Right renal pelvis (tissue), 4 donors: ENCODE data around the gene ANKRD40. TPM values are rescaled to one million over a fixed set of nuclear protein-coding genes. Genes with fewer than 3 reads are reported as not detected.
A peak's percentile ranks its signal among the peaks of the same experiment; 100 is the strongest.

Experiments
- DNase-seq, 4 donors: peaks; one replicate each; pipeline ENCODE4 v3.0.0-alpha.2; 2013; ENCODE audit warnings: low read depth in 4 of 4, low spot score in 3 of 4, missing footprints in 1 of 4
- polyA plus RNA-seq, 4 donors: library from polyadenylated mRNA; unstranded; fragments of 120-200 nt; gene quantifications; one replicate each; pipeline ENCODE4 v1.2.1, GENCODE V29; 2013; ENCODE audit not compliant: insufficient read length in 4 of 4

Gene ANKRD40
- polyA plus RNA-seq, 4 donors: 41.0 to 51.6 (median 49.3) TPM

DNA sequence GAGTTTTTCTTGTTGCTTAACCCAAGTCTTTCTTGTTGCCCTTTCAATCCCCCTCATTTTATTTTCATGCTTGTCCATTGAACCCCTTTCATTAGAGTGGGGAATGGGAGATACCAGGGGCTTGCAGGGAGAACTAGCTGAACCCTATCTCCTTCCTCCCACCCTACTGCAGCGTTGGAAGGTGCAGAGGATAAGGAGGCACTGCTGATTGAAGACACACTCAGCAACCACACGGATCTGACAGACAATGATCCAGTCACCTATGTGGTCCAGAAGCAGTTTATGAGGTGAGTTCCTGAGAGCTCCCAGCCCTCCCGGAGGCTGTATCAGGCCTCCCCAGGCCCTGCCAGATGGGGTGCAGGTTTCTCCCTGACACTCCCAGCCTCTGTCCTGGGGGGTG lies 32.5 kb downstream of the ANKRD40 start:
- no peak for DNase-seq

DNA sequence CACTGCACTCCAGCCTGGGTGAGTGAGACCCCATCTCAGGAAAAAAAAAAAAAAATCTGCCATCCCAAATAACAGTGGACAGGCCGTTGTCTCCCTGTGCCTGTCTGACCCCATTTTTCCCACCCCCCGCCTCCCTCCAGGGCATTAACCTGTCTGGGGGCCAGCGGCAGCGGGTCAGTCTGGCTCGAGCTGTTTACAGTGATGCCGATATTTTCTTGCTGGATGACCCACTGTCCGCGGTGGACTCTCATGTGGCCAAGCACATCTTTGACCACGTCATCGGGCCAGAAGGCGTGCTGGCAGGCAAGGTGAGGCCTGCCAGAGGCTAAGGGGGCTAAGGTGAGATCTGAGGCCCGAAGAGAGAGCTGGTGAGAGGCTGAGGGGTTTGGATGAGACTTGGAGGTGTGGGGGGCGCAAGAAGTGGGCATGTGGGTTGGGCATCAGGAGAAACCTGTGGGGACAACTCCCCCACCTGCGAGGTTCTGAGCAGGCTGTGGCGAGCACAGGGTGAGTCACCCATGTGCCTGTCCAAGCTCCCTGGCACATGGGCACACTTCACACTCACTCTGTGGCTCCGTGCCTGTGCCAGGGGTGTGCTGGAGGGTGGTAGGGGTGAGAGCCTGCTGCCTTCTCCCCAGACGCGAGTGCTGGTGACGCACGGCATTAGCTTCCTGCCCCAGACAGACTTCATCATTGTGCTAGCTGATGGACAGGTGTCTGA lies 34.7 kb downstream of the ANKRD40 start:
- DNase-seq: no peak

DNA sequence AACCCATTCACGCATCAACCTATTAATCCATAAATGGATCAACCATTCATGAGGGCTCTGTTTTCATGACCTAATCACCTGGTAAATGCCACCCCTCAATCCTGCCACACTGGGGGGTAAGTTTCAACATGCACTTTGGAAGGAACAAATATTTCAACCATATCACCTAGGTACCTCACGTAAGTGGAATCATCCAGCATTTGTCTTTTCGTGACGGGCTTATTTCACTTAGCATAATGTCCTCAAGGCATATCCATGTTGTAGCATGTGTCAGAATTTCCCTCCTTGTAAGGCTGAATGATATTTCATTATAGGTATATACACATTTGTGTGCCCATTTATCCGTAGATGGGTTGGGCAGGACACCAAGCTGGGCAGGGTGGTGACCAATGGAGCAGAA lies 35.6 kb downstream of the ANKRD40 start:
- no peak for DNase-seq

DNA sequence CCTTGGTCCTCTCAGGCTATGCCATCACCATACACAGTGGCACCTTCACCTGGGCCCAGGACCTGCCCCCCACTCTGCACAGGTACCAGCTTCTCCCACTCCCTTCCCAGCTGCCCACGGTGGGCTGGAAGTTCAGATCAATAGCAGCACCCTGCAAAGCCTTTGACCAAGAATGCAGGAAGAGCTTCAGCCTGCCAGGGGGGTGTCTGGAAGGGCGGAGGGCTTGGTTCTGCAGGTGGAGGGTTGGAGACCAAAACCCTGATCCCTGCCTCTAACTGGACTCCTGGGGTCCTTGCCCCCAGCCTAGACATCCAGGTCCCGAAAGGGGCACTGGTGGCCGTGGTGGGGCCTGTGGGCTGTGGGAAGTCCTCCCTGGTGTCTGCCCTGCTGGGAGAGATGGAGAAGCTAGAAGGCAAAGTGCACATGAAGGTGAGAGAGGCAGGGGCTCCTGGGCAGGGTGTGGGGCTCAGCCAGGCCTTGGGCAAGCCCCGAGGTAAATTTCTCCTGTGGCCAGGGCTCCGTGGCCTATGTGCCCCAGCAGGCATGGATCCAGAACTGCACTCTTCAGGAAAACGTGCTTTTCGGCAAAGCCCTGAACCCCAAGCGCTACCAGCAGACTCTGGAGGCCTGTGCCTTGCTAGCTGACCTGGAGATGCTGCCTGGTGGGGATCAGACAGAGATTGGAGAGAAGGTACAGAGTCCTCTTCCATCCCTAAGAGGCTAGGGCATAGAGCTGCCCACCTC lies 38.7 kb downstream of the ANKRD40 start:
- no peak for DNase-seq

DNA sequence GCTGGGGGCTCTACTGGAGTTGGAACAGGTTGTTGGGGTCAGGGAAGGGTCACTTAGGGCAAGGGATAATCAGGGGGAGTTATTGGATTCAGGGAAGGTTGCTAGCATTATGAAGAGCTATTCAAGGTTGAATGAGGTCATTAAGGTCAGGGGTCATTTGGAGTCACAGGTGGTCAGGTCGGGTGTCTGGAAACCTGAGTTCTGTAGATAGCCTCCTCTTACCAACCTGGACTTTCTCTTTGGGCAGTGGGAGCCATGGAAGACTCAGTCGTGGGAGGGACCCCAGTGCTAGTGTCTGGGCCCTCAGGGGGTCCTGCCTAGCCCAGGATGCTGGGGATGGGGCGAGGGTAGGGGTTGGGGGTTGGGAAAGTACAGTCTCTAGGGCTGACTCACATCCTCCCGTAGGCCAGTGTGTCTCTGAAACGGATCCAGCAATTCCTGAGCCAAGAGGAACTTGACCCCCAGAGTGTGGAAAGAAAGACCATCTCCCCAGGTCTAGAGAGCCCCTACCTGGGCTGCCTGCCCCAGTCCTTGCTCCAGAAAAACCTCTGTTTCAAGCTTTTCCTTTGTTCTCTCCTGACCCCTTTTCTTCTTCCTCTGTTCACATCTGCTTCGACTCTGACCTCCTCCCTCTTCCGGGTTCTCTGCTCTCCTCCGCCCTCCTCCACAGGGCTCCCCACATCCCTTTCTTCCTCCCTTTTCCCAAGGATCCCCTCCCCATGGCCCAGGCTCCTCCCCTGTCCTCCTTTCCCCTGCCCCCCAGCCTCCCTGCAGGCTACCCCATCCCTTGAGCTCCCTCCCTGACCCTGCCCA lies 39.5 kb downstream of the ANKRD40 start:
- no peak for DNase-seq

DNA sequence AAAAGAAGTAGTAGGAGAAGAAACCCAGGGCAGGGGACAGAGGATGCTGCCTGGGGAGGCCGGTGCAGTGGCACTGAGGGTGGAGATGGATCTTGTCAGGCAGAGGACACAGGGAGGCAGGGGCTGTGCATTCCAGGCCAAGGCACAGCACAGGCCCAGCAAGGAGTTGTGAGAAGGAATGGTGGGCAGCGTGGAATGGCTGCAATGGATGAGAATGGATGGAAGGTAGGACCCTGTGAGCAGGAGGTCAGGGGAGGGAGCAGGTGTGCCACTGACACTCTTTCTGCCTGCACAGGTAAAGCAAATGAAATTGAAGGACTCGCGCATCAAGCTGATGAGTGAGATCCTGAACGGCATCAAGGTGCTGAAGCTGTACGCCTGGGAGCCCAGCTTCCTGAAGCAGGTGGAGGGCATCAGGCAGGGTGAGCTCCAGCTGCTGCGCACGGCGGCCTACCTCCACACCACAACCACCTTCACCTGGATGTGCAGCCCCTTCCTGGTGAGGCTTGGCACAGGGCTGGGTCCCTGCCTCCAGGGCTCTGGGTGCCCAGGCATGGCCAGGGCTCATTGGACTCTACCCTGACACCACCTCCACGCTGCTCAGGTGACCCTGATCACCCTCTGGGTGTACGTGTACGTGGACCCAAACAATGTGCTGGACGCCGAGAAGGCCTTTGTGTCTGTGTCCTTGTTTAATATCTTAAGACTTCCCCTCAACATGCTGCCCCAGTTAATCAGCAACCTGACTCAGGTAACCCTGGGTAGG lies 40.3 kb downstream of the ANKRD40 start:
- DNase-seq: no peak

DNA sequence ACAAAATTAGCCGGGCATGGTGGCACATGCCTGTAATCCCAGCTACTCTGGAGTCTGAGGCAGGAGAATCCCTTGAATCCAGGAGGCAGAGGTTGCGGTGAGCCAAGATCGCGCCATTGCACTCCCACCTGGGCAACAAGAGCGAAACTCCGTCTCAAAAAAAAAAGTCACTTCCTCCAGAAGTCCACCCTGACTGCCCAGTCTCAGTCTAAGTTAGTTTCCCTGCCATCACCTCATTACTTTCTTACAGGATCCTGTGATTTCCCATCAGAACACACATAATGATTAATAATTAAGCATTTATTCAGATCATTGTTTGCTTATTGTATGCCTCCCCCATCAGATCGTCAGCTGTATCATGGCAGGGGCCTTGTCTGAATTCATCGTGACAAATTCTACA lies 41.4 kb downstream of the ANKRD40 start:
- no peak for DNase-seq

DNA sequence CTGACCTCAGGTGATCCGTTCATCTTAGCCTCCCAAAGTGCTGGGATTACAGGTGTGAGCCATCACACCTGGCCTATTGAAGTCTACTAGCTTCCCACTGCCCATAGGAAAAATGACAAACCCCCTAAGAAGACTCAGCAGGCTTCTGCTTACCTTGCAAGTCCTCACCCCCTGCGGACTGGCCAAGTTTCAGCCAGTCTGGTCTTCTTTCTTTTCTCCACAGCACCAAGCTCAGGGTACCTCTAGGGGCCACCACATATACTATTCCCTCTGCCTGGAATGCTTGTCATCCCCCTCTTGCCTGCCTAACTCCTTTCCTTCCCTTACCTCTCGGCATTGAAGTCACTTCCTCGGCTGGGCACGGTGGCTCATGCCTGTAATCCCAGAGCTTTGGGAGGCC lies 41.9 kb downstream of the ANKRD40 start:
- no peak for DNase-seq

DNA sequence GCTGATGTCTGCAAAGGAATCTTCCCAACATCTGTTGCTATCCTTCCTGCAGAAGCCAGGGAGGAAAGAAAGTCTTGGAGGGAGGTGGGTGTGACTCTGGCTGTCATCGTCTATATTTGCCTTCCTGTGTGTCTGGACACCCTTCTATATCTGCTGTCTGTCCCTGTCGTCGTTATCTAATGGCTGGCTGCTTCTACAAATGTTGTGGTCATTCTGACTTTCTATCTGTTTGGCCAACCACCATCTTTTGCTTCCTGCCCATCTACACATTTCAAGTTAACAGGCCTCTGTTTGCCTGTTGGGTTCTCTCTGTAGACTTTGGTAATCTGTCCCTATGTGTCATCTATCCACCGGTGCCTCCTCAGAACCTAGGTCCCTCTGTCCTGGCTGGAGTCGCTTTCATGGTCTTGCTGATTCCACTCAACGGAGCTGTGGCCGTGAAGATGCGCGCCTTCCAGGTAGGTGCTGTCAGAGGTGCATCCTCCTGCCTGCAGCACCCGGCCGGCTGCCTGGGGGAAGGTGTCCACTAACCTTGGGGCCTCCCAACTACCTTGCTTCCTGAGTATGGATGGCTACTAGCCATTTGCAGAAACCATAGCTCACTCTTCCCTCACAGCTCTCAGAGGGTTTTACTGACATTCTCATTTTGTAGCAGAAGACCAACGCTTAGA lies 42.8 kb downstream of the ANKRD40 start:
- no peak for DNase-seq

DNA sequence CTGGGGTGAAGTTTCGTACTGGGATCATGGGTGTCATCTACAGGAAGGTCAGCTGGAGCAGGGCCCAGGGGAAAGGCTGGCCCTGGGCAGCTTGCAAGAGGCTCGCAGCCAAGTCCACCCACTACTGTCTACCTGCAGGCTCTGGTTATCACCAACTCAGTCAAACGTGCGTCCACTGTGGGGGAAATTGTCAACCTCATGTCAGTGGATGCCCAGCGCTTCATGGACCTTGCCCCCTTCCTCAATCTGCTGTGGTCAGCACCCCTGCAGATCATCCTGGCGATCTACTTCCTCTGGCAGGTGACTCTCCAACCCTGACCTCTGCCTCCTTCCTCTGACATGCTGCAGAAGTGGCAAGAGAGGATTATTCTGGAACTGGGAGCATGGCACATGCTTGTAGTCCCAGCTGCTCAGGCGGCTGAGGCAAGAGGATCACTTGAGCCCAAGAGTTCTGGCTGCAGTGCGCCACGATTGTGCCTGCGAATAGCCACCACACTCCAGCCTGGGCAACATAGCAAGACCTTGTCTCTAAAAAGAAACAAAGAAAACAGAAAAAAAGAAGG lies 43.8 kb downstream of the ANKRD40 start:
- DNase-seq: no peak

DNA sequence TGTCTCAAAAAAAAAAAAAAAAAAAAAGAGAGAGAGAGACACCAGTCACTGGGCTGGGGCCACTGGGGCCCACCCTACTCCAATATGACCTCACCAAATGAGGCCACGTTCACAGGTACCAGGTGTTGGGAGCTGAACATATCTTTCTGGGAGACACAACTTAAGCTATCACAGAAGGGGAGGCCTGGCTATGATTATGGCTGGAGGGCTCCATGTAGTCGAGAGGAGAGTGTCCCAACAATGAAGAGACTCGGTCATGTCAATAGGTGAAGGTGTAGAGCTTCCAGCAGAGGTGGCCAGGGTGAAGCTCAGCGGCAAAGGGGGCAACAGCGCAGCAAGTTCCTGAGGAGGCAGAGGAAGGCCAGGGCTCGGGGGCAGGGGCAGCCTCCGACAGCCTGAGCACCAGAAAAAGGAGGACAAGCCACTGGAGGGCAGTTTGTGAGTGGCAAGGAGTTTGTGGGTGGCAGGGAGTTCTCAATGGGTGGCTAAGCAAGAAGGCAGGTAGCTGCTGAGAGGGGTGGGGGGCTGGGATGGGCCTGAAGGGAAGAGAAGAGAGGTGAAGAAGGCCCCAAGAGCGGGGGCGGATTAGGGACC lies 45.0 kb downstream of the ANKRD40 start:
- DNase-seq: no peak

DNA sequence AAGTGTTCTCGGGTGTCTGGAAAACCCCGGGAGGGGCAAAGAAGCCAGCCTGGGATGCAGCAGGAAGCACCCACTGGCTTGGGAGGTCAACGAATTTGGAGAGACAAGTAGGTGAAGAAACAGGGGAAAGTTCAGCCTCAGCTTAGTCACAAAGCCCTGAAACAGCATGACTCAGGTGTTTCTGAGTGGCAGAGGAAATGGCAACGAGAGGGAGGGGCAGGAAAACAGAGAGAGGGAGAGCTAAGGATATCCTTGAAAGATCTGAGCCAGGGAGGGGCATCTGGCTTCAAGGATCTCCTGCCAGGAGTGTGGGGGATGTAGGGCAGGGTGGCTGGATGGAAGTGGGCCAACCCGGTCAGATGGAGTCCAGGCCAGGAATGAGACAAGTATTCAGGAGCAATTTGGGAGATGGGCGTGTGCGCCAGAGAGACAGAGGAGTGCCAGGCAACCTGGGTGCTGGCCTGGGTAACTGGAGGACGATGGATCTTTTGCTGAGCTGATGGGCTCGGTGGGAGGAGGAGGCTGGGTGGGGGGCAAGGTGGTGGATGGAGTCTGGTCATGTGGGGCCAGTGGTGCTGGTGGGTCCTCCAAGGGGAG lies 45.8 kb downstream of the ANKRD40 start:
- DNase-seq: peak in 1 of 4 donors; percentile 53

DNA sequence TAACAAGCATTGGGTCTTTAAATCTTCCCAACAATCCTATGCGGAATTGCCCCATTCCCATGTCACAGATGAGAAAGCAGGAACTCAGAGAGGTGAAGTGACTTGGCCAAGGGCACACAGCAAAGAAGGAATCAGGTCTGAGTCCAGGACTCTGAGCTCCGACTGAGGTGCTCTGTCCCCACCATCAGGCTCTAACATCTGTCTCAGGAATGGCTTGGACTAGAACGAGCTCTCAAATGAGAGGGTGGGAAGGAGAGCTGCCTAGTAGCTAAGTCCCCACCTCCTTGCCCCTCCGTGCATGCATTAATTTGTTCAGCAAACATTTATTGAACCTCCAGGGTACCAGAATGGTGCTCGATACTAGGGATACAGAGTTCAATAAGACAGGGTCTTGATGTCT lies 46.4 kb downstream of the ANKRD40 start:
- no peak for DNase-seq

DNA sequence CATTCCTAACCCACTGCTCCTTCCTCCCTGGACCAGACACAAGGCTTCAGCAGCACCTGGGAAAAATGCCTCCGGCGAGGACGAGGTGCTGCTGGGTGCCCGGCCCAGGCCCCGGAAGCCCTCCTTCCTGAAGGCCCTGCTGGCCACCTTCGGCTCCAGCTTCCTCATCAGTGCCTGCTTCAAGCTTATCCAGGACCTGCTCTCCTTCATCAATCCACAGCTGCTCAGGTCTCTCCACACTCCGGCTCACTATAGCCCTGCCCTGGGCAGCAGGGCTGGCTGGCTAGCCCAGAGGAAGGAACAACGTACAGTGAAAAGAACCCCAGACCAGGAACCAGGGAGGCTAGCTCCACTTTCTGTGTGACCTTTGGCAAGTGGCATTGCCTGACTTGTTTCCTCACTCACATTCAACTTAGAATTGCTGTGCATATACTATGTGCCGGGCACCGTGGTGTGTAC lies 46.8 kb downstream of the ANKRD40 start:
- DNase-seq: no peak

DNA sequence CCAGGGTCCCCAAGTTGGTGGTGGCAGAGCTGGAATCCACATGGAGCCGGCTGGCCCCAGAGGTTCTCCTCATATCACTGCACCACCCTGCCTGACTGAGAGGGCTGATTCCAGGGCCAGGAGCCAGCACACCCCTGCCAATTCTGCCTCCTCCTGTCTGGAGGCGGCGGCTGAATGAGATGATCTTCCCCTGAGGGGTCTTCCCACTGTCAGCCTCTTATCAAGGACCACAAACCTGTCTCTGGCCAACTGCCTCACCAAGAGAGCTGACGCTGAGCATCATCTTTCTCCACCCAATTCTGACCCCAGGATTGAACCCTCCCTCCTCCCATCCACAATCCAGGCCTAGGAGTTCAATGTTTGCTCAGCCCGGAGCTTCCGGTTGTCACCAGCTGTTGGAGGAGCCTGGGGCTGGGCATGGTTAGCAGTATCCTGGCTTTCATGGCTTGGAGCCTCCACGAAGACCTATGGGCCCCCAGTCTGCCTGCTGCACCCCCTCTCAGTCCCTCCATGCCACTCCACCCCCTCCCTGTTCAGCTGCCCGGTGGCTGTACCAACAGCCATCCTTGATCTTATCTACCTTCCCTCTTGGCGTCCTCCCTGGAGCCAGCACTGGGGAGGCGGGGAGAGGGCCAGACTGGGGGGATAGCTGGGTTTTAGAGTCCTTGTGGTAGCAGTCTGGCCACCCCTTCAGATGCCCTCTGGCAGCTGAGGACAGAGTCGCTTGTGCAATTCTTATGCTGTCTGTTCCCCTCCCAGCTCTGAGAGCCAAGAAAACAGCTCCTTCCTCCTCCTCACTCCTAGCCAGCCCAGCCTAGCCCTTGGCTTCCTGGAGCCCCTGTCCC lies 47.5 kb downstream of the ANKRD40 start:
- no peak for DNase-seq

DNA sequence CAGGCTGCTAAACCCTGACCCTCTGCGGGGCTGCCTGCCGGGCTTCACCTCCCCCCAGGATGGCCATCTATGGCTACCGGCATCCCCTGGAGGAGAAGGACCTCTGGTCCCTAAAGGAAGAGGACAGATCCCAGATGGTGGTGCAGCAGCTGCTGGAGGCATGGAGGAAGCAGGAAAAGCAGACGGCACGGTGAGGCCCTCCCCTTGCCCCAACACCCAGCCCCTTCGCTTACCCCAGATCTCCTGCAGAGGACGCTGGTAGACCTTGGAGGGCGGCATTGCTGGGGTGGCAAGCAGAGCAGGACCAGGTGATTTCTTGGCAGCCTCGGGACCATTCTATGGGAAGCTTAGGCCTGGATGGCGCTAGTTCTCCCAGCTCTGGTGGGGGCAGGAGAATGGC lies 48.5 kb downstream of the ANKRD40 start:
- no peak for DNase-seq

DNA sequence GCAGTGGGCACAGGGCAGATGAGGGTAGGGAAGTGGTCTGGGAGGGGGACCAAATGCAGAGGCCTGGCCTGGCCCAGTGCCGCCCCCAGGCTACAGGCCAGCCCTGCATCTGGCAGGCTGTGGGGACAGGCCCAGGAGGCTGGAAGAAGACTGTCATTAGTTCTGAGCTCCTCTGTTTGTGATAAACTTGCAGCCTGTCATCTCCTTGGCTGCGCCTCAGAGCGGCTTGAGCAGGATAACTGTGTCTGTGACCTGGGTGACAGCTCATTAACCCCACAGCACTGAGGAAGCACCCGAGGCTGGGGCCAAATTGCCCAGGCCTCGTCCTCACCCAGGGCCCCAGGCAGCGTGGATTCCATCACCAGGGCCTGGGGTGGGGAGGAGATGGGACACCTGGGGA lies 49.1 kb downstream of the ANKRD40 start:
- no peak for DNase-seq

DNA sequence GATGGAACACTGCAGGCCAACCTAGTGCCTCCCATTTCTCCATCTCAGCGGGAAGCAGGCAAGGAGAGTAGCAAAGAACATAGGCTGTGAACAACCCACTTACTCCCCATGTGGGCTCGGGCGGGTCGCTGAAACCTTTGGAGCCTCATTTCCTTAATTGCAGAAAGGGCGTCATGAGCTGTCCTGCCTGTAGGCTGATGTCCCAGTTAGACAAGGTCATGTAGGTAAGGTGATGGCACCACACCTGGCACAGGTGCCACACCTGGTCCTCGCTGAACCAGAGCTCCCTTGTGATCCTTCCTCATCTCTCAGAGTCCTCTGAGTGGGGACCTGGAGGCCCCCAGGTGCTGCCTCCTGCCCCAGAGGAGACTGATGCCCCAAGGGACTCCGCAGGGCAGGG lies 50.1 kb downstream of the ANKRD40 start:
- no peak for DNase-seq
